ENCODE measurements around the gene CHIT1. TPM values are rescaled to one million over a fixed set of nuclear protein-coding genes. Genes with fewer than 3 reads are reported as not detected.

The CHIT1 gene
- total RNA-seq, 1 experiment from 2014 or later, result not detected

DNA sequence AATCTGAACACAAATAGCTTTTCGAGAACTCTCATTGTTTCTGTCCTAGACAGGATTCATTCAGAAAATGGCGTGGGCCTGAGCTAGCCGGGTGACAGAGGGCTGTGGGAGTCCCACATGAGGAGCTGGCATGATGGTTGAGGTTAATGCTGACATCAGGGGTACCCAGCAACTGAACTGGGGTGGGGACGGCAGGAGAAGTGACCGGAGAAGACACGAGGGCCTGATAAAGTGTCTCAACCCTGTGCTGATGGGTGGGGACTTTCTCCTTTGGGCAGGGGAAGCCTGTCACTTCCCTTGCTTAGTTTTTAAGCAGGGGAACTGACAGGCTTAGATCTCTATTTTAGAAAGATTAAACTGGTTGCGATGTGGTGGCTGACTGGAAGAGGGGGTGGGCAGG, 14.6 kb downstream of the CHIT1 start:
- POLR2A ChIA-PET, result no interaction called here
- no peaks in the 10 kb centered on the region for H3K36me3 ChIP-seq (ENCODE audit: control insufficient read depth in 1 of 2, insufficient read depth in 2 of 2, low read length in 2 of 2)
- no peak overlapping the region for H3K27ac ChIP-seq (ENCODE audit: low read depth, low read length)
- no peaks in the 10 kb centered on the region for H4K20me1 ChIP-seq (ENCODE audit: insufficient read depth)
- intact Hi-C loops (cut with micrococcal nuclease), result no loop called here
- CTCF ChIA-PET, result interaction anchor here (1.9 to 4.2 kb wide), 5 partner anchors 42 to 184 kb away, joined by 8 to 111 read pairs (median 17); no protein-coding TSS in a partner anchor
- RAD21 ChIA-PET (ENCODE audit: low non-redundant PET in 1 of 2, low total read pairs in 2 of 2, uncharacterized antibody in 2 of 2, unreplicated experiment in 2 of 2), result interaction anchor here (0.7 to 2.8 kb wide), 6 partner anchors 37 to 175 kb away, joined by 3 to 19 read pairs (median 4); no protein-coding TSS in a partner anchor
- TF ChIP-seq ZFX (IDR thresholded peaks at IDR 0.05), result no peak
- TF ChIP-seq YY1 (IDR thresholded peaks at IDR 0.05; ENCODE audit: extremely low read depth, insufficient replicate concordance, low read depth, low read length), result no peak
- no peak for TF ChIP-seq ZBTB33 (IDR thresholded peaks at IDR 0.05; ENCODE audit: extremely low read depth, insufficient replicate concordance, low read length)
- no peak for TF ChIP-seq SP1 (IDR thresholded peaks at IDR 0.05; ENCODE audit: low read depth)
- no peak for TF ChIP-seq FOSL1 (IDR thresholded peaks at IDR 0.05; ENCODE audit: low read depth)
- TF ChIP-seq SIN3A (IDR thresholded peaks at IDR 0.05; ENCODE audit: low read depth), result no peak
- TF ChIP-seq CTCF (IDR thresholded peaks at IDR 0.05 in 2 of 3, conservative IDR thresholded peaks at IDR 0.05 in 1 of 3; ENCODE audit: borderline replicate concordance in 1 of 3, insufficient read depth in 1 of 3, low read depth in 2 of 3, low read length in 2 of 3), result no peak
- TF ChIP-seq ZNF274 (IDR thresholded peaks at IDR 0.05; ENCODE audit: low read depth, low read length), result no peak
- no peak for TF ChIP-seq EZH2phosphoT487 (IDR thresholded peaks at IDR 0.05; ENCODE audit: borderline replicate concordance)
- no peak for TF ChIP-seq POLR2AphosphoS5 (IDR thresholded peaks at IDR 0.05; ENCODE audit: low read depth, low read length)
- TF ChIP-seq, protein P1, sequence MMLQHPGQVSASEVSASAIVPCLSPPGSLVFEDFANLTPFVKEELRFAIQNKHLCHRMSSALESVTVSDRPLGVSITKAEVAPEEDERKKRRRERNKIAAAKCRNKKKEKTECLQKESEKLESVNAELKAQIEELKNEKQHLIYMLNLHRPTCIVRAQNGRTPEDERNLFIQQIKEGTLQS (IDR thresholded peaks at IDR 0.05), result no peak
- TF ChIP-seq, protein P2, sequence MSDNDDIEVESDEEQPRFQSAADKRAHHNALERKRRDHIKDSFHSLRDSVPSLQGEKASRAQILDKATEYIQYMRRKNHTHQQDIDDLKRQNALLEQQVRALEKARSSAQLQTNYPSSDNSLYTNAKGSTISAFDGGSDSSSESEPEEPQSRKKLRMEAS (IDR thresholded peaks at IDR 0.05), result no peak
- ATAC-seq, result no peak
- no peak overlapping the region for H2AFZ ChIP-seq (ENCODE audit: low read depth, low read length, poor library complexity, severe bottlenecking)
- no peak overlapping the region for H3K4me3 ChIP-seq (replicated peaks in 1 of 2; ENCODE audit: low read depth in 1 of 2, low read length in 2 of 2)
- H3K79me2 ChIP-seq (ENCODE audit: insufficient read depth, low read length), result no peaks in the 10 kb centered on the region
- no TSS peak for BruUV-seq (replicated peaks)
- no peak for DNase-seq (ENCODE audit: low read depth, low spot score)
- H3K9ac ChIP-seq (ENCODE audit: low read length), result no peak overlapping the region
- no peaks in the 10 kb centered on the region for H3K9me2 ChIP-seq (ENCODE audit: insufficient read depth)
- H3K27me3 ChIP-seq (ENCODE audit: insufficient read depth, low read length), result no peaks in the 10 kb centered on the region
- peaks cover 0 to 12% of the 10 kb centered on the region in 2 experiments; a peak in 1 of 4 replicates for H3K4me1 ChIP-seq (ENCODE audit: control insufficient read depth in 1 of 2, insufficient read depth in 2 of 2, low read length in 2 of 2)
- H3K9me3 ChIP-seq (ENCODE audit: control insufficient read depth in 1 of 2, insufficient read depth in 1 of 2, low read depth in 1 of 2, low read length in 2 of 2), result no peaks in the 10 kb centered on the region
- H3K4me2 ChIP-seq (ENCODE audit: low read length), result no peak overlapping the region

Measured in HCT116 (cell line).